GDM1 (cell line): Measurements from ENCODE around the gene TMEM147.

ENCODE experiments used
- DNase-seq: peaks from one replicate; lab custom pipeline; 2025; lab: John Stamatoyannopoulos, UW

Gene TMEM147

GRCh38 chr19:35521124-35521743, 24.2 kb upstream of the TMEM147 start:
- DNase-seq = no peak

DNA sequence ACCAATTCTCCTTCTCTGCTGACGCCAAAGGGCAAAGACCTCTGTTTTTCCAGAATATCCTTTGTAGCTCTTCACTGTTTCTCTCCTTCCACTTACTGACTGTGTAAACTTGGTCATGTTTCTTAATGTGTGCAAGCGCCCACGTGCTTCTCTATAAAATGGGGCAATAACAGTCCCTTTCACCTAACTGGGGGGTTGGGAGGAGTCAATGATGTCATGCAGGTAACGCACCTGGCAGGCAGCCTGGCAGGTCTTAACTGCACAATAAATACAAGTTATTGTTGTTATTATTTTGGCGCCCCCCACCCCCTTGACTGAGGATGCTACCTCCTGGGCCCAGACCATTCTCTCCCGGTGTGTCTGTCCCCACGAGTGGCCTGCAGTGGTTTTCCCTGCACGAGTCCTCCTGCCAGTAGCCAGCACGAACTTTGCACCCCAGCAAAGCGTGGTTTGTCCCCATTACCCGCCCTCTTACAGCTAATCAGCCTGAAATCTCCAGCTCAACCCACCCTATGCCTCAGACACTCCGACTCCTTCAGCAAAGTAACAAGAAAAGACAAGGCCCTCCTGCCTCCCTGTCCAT, 22.6 kb upstream of the TMEM147 start:
- DNase-seq = no peak

DNA sequence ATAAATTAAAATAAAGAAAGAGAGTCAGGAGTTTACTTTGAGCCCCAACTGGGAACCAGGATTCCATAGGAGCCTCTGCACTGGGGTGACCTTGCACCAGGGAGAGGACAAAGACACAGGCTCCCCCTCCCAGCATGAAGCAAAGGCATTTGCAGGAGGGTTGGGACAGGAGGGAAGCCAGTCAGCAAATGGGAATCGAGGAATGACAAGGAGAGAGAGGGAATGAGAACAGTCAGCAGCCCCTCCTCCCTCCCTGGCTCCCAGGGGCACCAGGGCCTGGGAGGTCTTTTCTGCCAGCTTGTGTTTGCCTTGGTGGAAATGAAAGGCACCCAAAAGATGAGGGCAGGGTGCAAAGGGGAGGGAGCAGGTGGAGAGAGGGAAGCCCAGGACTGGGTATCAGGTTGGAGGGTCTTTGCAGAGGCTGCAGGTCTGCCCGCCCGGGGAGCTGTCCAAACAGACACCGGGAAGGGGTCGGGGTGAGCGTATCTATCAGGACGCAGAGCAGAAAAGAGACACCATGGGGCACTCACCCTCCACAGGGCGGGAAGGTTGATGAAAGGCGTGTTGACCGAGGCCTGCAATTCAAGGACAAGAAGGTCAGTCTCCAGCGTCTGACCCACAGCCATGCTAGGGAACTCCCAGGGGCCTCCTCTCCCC, 21.1 kb upstream of the TMEM147 start:
- DNase-seq = no peak

- DNase-seq = no peak
Measured at GRCh38 chr19:35525873-35526272, 19.6 kb upstream of the TMEM147 start.

GRCh38 chr19:35528218-35529038, 17.0 kb upstream of the TMEM147 start, which contains the start of gene SBSN:
Gene SBSN (minus strand): TSS chr19:35528311. CDS start chr19:35528281, 30 bp downstream.
- DNase-seq = no peak

DNA sequence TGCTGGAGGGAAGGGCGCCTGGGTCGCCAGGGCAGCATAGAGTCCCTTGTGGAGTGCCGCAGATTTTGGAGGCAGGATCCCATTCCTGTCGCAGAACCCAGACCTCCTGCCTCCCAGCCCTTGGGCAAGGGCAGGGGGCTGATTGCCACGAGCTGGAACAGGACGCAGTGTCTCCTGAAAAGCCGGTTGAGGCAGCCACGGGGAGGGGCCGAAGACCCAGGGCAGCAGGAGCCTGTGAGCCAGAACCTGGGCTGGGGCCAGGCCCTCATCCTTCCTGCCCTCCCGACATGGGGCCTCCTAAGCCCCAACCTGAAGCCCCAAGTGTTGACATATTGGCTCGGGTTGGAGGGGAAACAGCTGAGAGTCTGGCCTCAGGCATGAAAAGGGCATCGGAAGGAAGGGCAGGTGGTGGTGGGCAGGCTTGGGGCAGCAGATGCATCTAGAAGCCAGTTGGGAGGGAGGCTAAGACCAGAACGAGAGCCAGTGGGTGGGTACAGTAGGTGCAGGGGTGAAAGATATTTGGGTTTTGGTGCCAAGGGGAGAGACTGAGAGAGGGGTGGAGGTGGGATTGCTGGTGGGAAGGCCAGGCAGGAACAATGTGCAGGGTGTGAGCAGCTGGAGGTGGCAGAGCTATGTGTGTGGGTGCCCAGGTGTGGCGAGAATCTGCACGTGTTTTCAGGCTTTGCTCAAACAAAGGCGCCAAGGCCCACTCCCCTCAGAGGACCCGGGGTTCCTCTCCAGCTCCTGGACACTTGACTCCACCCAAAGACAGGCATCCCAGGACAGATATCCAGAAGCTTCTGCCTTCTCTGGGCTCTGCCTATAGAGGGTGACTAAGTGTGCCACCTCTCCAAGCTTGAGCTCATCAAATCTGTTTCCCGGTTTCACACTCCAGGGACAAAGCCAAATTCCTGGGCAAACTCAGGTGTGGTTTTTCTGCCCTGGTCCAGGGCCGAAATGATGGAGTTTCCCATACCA, 15.9 kb upstream of the TMEM147 start:
- no peak for DNase-seq

DNA sequence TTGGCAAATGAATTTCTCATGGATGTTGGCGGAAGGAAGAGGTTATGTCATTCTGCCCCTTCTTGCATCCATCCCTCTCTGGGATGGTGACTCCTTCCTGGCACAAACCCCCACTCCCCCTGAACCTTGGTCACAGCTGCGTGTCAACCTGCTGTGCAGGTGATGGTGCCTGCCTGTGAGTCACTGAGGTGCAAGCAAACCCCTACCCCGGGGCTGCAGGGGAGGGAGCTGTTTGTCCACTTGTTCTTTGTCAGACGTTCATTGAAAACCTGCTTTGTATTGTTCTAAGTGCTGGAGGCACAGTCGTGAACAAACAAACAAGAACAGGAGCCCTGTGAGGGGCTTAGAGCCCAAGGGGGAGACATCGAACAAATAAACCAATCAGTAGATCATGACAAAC, 14.1 kb upstream of the TMEM147 start:
- no peak for DNase-seq

- no peak for DNase-seq
Measured at GRCh38 chr19:35533201-35533821, 12.1 kb upstream of the TMEM147 start, which contains the start of gene GAPDHS. Gene GAPDHS (plus strand): TSS chr19:35533456. CDS start chr19:35533528, 72 bp downstream.

- DNase-seq = peak; percentile 53
Measured at GRCh38 chr19:35533822-35534392, 11.5 kb upstream of the TMEM147 start.

- no peak for DNase-seq
Measured at GRCh38 chr19:35534803-35535480, 10.5 kb upstream of the TMEM147 start.

DNA sequence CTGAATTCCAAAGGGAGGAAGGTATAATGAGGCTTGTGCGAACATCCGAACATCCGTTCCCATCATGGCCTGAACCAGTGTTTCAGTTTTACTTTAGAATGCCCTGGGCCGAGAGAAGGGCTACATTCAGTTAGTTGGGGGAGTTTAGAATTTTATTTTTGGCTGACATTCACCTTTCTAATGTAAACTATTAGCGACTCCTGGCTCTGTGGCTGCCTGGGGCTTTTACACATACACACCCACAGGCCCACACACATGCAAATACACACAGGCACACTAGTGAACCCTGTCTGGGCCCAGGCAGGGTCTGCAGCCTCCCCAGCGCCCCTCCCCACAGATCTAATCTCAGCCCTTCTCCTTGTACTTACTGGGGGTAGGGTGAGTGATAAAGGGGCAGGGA, 6.1 kb upstream of the TMEM147 start:
- DNase-seq = no peak

GRCh38 chr19:35539850-35540249, 5.6 kb upstream of the TMEM147 start:
- DNase-seq = no peak

GRCh38 chr19:35540356-35540927, 5.0 kb upstream of the TMEM147 start:
- no peak for DNase-seq

DNA sequence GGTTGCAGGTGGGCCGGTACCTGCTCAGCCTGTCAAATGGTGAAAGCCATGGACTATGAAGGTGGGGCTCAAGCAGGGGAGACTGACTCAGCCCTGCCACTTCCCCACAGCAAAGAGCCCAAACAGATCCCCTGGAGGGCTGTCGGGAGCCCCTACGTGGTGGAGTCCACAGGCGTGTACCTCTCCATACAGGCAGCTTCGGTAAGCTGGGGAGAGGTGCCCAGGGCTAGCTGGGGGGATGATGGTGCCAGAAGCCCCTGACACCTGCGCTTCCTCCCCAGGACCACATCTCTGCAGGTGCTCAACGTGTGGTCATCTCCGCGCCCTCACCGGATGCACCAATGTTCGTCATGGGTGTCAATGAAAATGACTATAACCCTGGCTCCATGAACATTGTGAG, 3.2 kb upstream of the TMEM147 start:
- no peak for DNase-seq

- no peak for DNase-seq
Measured at GRCh38 chr19:35543280-35544109, 1.9 kb upstream of the TMEM147 start.

DNA sequence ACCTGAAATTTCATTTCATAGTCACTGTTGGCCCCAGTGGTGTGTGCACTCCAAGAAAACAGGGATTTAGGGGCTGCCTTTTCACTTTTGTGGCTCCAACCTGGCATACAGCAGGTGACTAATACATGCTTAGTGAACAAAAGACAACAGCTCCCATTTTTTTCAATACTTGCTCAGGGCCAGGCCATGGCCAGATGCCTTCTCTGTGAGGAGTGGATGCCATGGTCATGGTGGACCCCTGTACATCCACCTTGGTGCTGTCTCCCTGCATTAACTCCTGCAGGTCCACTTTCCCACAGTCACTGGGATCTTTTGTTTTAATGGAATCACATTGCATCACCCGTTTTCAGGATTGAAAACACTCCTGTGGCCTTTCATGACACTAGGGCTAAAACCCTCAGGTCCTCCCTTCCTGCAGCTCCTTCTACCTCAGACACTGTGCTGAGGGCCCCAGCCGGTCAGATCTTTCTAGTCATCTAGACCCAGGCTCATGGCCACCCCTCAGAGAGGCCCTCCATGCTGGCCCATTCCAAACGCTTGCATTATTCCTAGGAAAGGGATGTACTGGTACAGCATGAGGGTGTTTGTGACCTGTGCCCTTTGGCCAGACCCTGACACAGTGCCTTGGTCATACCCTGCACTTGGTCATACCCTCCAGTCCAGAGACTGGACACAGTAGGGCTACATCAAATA, 1.2 kb upstream of the TMEM147 start:
- DNase-seq = no peak

DNA sequence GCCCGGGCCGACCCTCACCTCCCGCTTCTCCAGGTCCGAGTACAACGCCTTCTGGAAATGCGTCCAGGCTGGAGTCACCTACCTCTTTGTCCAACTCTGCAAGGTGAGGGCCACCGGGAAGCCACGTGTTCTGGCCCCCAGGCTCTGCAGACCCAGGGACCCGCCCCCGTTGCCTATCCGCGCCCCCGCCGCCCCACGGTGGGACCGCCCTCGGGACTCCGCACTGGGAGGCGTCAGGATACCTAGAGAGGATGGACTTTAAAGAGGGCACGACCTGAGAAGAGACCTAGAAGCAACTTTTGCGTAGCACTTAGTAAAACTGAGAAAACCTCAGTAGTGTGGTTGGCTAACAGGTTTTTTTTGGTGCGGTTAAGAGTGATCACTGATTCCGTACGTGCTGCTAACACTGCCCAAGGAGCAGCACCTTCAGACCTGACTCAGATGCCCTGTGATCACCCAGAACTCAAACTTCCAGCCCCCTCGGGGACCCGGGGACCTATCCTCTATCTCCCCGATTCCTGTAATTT, 492 bp downstream of the TMEM147 start:
- no peak for DNase-seq

DNA sequence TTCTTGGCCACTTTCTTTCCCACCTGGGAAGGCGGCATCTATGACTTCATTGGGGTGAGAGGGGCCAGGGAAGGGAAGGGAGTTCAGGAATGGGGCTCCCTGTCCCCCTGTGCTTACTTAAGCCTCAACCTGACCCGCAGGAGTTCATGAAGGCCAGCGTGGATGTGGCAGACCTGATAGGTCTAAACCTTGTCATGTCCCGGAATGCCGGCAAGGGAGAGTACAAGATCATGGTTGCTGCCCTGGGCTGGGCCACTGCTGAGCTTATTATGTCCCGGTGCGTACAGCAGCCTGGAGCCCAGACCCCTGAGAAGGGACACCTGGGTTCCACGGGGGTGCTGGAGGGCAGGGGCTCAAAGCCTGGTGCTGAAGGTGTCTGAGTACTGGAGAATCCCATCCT, 1.1 kb downstream of the TMEM147 start:
- no peak for DNase-seq
